ENCODE results near the gene COL27A1.

The COL27A1 gene

DNA sequence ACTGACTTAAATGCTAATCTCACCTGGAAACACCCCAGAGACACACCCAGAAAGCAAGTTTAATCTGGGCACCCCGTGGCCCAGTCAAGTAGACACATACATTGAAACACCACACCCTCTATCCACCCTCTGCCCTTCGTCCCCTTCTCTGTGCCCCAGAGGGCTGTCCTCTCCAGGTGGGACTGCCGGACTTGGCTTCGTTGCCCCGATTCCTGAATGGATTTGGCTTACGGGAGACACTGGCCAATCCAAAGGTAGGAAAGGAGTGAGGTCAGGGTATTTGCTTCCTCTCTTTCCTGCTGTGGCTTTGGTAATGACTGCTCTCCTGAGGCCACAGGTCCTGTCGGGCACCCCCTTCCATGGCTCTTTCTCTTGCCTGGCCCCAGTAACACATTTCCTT lies 25.2 kb upstream of the COL27A1 start:
- Histone ChIP-seq H3K4me1 (ENCODE audit: insufficient read depth, low read length) (no peaks in the 10 kb centered on the region), H3K4me2 (ENCODE audit: insufficient read depth, low read length) (no peak overlapping the region), H3K9me3 (ENCODE audit: insufficient read depth, low read length, severe bottlenecking) (no peaks in the 10 kb centered on the region), H3K9ac (ENCODE audit: low read depth, low read length) (no peak overlapping the region), H3K27ac (ENCODE audit: low read length) (no peak overlapping the region), H2AFZ (ENCODE audit: low read depth, low read length) (no peak overlapping the region), H4K20me1 (ENCODE audit: insufficient read depth, low read length) (no peaks in the 10 kb centered on the region), H3K36me3 (ENCODE audit: insufficient read depth, low read length) (no peaks in the 10 kb centered on the region), H3K27me3 (ENCODE audit: insufficient read depth, low read length, poor library complexity) (no peaks in the 10 kb centered on the region), H3K79me2 (ENCODE audit: insufficient read depth, low read length) (no peaks in the 10 kb centered on the region), H3K4me3 (ENCODE audit: low read depth in 1 of 2, low read length in 2 of 2) (no peak overlapping the region)
- no peak for ATAC-seq (ENCODE audit: insufficient read depth, low read depth)
- TF ChIP-seq, protein P1, sequence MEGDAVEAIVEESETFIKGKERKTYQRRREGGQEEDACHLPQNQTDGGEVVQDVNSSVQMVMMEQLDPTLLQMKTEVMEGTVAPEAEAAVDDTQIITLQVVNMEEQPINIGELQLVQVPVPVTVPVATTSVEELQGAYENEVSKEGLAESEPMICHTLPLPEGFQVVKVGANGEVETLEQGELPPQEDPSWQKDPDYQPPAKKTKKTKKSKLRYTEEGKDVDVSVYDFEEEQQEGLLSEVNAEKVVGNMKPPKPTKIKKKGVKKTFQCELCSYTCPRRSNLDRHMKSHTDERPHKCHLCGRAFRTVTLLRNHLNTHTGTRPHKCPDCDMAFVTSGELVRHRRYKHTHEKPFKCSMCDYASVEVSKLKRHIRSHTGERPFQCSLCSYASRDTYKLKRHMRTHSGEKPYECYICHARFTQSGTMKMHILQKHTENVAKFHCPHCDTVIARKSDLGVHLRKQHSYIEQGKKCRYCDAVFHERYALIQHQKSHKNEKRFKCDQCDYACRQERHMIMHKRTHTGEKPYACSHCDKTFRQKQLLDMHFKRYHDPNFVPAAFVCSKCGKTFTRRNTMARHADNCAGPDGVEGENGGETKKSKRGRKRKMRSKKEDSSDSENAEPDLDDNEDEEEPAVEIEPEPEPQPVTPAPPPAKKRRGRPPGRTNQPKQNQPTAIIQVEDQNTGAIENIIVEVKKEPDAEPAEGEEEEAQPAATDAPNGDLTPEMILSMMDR (IDR thresholded peaks at IDR 0.05; ENCODE audit: borderline replicate concordance, extremely low read depth, low read length, poor library complexity, severe bottlenecking), result no peak
- no peak for TF ChIP-seq EZH2 (IDR thresholded peaks at IDR 0.05; ENCODE audit: borderline replicate concordance, low read depth, low read length, severe bottlenecking)
- DNase-seq, result no peak

DNA sequence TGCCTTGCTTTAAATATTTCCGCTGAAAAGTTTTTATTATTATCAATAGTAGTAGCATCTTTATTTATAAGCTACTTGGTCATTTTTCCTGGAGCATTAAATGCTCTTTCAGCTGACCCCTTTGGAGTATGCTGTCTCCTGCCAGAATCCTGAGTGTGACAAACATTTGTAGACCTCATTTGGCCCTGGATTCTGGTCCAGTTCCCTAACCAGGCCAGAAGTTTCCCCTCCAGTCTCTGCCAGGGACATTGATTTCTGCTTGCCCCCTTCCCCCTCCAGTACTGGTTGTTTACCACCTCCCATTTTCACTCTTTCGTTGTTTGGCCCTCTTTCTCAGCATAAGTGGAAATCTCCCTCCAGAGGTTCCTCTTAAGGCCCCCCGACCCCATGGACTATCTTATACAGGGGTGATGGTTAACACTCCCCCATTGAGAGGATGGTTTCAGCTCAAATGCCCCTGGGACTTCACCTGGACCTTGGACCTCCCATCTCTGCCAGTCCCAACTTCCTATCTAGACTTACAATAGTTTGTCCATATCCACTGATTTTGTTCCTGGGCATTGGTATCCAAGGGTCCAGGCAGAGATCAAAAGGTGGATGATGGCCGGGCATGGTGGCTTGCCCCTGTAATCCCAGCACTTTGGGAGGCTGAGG lies 24.6 kb upstream of the COL27A1 start:
- no peak for TF ChIP-seq EZH2 (IDR thresholded peaks at IDR 0.05; ENCODE audit: borderline replicate concordance, low read depth, low read length, severe bottlenecking)
- TF ChIP-seq, protein P1 (IDR thresholded peaks at IDR 0.05; ENCODE audit: borderline replicate concordance, extremely low read depth, low read length, poor library complexity, severe bottlenecking), result no peak

DNA sequence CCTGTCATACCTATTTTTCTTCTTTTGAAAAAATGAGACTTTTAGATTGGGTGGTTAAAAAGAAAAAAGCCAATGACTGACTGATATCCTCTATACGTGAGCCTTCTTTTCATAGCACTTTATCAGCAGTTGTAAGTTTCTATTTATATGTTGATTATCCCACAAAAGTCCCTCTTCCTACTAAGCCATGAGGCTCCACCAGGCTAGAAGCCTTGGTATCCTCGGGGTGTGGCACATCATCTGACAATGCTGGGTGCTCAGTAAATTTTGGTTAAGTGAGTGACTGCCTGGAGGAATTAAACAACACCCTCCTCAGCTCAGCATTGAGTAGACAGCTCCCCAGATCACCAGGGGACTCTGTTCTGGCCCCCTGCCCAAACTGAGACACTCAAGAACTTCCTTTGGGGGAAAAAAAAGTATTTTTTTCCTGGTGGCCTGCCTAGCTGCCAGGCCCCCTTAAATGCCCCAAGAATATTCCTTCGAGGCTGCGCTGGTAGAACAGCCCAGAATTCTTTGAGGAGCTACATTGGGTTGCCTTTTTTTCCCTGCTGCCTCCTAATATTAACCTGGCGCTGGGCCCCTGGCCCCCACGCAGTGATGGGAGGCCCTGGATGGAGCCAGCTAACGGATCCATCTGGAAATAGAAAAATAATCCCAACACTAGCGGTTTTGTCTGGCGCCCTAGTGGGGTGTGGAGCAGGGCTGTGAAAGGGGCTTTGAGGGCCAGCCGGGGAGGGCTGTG lies 23.4 kb upstream of the COL27A1 start:
- H3K4me1 ChIP-seq (ENCODE audit: insufficient read depth, low read length), result no peaks in the 10 kb centered on the region
- no peaks in the 10 kb centered on the region for H3K36me3 ChIP-seq (ENCODE audit: insufficient read depth, low read length)
- no peaks in the 10 kb centered on the region for H3K79me2 ChIP-seq (ENCODE audit: insufficient read depth, low read length)
- TF ChIP-seq, protein P1 (IDR thresholded peaks at IDR 0.05; ENCODE audit: borderline replicate concordance, extremely low read depth, low read length, poor library complexity, severe bottlenecking), result no peak
- no peak for TF ChIP-seq EZH2 (IDR thresholded peaks at IDR 0.05; ENCODE audit: borderline replicate concordance, low read depth, low read length, severe bottlenecking)
- no peak overlapping the region for H3K9ac ChIP-seq (ENCODE audit: low read depth, low read length)
- no peak overlapping the region for H3K4me3 ChIP-seq (ENCODE audit: low read depth in 1 of 2, low read length in 2 of 2)
- H3K27ac ChIP-seq (ENCODE audit: low read length), result no peak overlapping the region
- no peaks in the 10 kb centered on the region for H4K20me1 ChIP-seq (ENCODE audit: insufficient read depth, low read length)
- H3K27me3 ChIP-seq (ENCODE audit: insufficient read depth, low read length, poor library complexity), result no peaks in the 10 kb centered on the region
- ATAC-seq (ENCODE audit: insufficient read depth, low read depth) (no peak), DNase-seq (no peak)
- no peak overlapping the region for H3K4me2 ChIP-seq (ENCODE audit: insufficient read depth, low read length)
- no peak overlapping the region for H2AFZ ChIP-seq (ENCODE audit: low read depth, low read length)
- no peaks in the 10 kb centered on the region for H3K9me3 ChIP-seq (ENCODE audit: insufficient read depth, low read length, severe bottlenecking)

More for the DNA sequence above, 24.6 kb upstream of the COL27A1 start:
- no peak overlapping the region for H3K9ac ChIP-seq (ENCODE audit: low read depth, low read length)
- no peak for ATAC-seq (ENCODE audit: insufficient read depth, low read depth)
- H3K27ac ChIP-seq (ENCODE audit: low read length), result no peak overlapping the region
- H3K4me3 ChIP-seq (ENCODE audit: low read depth in 1 of 2, low read length in 2 of 2), result no peak overlapping the region
- H3K9me3 ChIP-seq (ENCODE audit: insufficient read depth, low read length, severe bottlenecking), result no peaks in the 10 kb centered on the region
- no peaks in the 10 kb centered on the region for H3K4me1 ChIP-seq (ENCODE audit: insufficient read depth, low read length)
- H3K4me2 ChIP-seq (ENCODE audit: insufficient read depth, low read length), result no peak overlapping the region
- no peaks in the 10 kb centered on the region for H3K79me2 ChIP-seq (ENCODE audit: insufficient read depth, low read length)
- no peaks in the 10 kb centered on the region for H3K27me3 ChIP-seq (ENCODE audit: insufficient read depth, low read length, poor library complexity)
- no peak overlapping the region for H2AFZ ChIP-seq (ENCODE audit: low read depth, low read length)
- no peaks in the 10 kb centered on the region for H3K36me3 ChIP-seq (ENCODE audit: insufficient read depth, low read length)
- no peak for DNase-seq
- no peaks in the 10 kb centered on the region for H4K20me1 ChIP-seq (ENCODE audit: insufficient read depth, low read length)
